Endothelial cell of umbilical vein (primary cell): ENCODE measurements around the gene VBP1. TPM values are rescaled to one million over a fixed set of nuclear protein-coding genes. Genes with fewer than 3 reads are reported as not detected.

Experiments used
- BruUV-seq: library from RNA; stranded (reverse); fragments of 400-500 nt; replicated peaks from 2 replicates; lab custom pipeline; 2021; lab: Mats Ljungman, UMichigan
- CTCF ChIA-PET: fragments of 300-600, 350-600 bp; sonication (Branson Sonifier 250); formaldehyde crosslinking; loops from one replicate; lab custom pipeline; 2021; ENCODE audit warnings: antibody characterized with exemption, inconsistent platforms; lab: Charles Lee
- POLR2A ChIA-PET: fragments of 300-600, 350-600 bp; sonication (Branson Sonifier 250); formaldehyde crosslinking; loops from one replicate; lab custom pipeline; 2021; ENCODE audit warnings: antibody characterized with exemption, inconsistent platforms; lab: Charles Lee
- DNase-seq: peaks from one replicate; pipeline ENCODE4 v3.0.0-alpha.2; 2011; ENCODE audit warnings: low read depth, low spot score
- FAIRE-seq: peaks from 2 replicates; lab custom pipeline; 2011; peaks lifted over from hg19 to GRCh38; lab: Jason Lieb, UNC
- H2AFZ ChIP-seq: 2 replicates; pipeline ENCODE4 v1.6.0; 2012; ENCODE audit warnings: low read depth, low read length, control low read depth, inconsistent platforms
- H3K27ac ChIP-seq: 2 replicates; pipeline ENCODE4 v1.5.1; 2011; ENCODE audit warnings: low read depth, mild to moderate bottlenecking, control low read depth, low read length, moderate library complexity; ENCODE audit not compliant: insufficient read depth
- H3K27me3 ChIP-seq, 2 experiments: 2 replicates each; pipeline versions ENCODE4 v1.6.0 to v1.6.1; 2011; ENCODE audit warnings: low read length in 2 of 2, mixed read lengths in 1 of 2; ENCODE audit not compliant: control insufficient read depth in 2 of 2, insufficient read depth in 2 of 2
- H3K36me3 ChIP-seq, 2 experiments: 2 replicates in 1 of 2; 3 replicates in 1 of 2; pipeline ENCODE4 v1.5.1; 2011; ENCODE audit warnings: low read length in 2 of 2, mild to moderate bottlenecking in 1 of 2, moderate library complexity in 1 of 2; ENCODE audit not compliant: control insufficient read depth in 2 of 2, insufficient read depth in 2 of 2; ENCODE audit errors: extremely low read depth in 1 of 2
- H3K4me1 ChIP-seq: 3 replicates; pipeline ENCODE4 v1.5.1; 2011; ENCODE audit warnings: mild to moderate bottlenecking, low read length; ENCODE audit not compliant: control insufficient read depth, insufficient read depth; ENCODE audit errors: extremely low read depth
- H3K4me2 ChIP-seq: 2 replicates; pipeline ENCODE4 v1.6.1; 2011; ENCODE audit warnings: low read length, control low read depth, mixed read lengths; ENCODE audit not compliant: insufficient read depth
- H3K4me3 ChIP-seq, 3 experiments: fragments of 200-600 bp in 1 of 3; sonication (generic), shearing (Covaris generic) in 1 of 3; replicated peaks in 1 of 3; 2 replicates each; pipeline ENCODE4 v1.5.1; 2011 to 2016; ENCODE audit warnings: control low read depth in 3 of 3, low read length in 3 of 3, mild to moderate bottlenecking in 2 of 3, inconsistent platforms in 1 of 3, low read depth in 1 of 3, moderate library complexity in 1 of 3; ENCODE audit not compliant: insufficient read depth in 1 of 3
- H3K79me2 ChIP-seq: 2 replicates; pipeline ENCODE4 v1.6.0; 2012; ENCODE audit warnings: low read length, inconsistent platforms; ENCODE audit not compliant: control insufficient read depth, insufficient read depth
- H3K9ac ChIP-seq: replicated peaks from 2 replicates; pipeline ENCODE3; 2011; ENCODE audit warnings: low read length, control low read depth; ENCODE audit not compliant: insufficient read depth; ENCODE audit errors: extremely low read depth
- H3K9me1 ChIP-seq: replicated peaks from 3 replicates; pipeline ENCODE4 v1.6.0; 2011; ENCODE audit warnings: mild to moderate bottlenecking, low read length; ENCODE audit not compliant: control insufficient read depth, insufficient read depth; ENCODE audit errors: extremely low read depth
- H3K9me3 ChIP-seq: replicated peaks from 2 replicates; pipeline ENCODE4 v1.5.1; 2012; ENCODE audit warnings: low read length, inconsistent platforms; ENCODE audit not compliant: control insufficient read depth, insufficient read depth
- H4K20me1 ChIP-seq: replicated peaks from 2 replicates; pipeline ENCODE3; 2011; ENCODE audit warnings: mild to moderate bottlenecking, low read length; ENCODE audit not compliant: control insufficient read depth, insufficient read depth; ENCODE audit errors: extremely low read depth
- CTCF ChIP-seq, 2 donors: IDR thresholded peaks; 1 replicate in 1 of 2; 2 replicates in 1 of 2; pipeline ENCODE4 v1.5.1; 2011; ENCODE audit warnings: low read length in 2 of 2, mild to moderate bottlenecking in 2 of 2, moderate library complexity in 2 of 2, control low read depth in 1 of 2, inconsistent platforms in 1 of 2, low read depth in 1 of 2; ENCODE audit not compliant: insufficient read depth in 1 of 2; ENCODE audit errors: extremely low read depth in 1 of 2
- EZH2 ChIP-seq: IDR thresholded peaks from 2 replicates; pipeline ENCODE4 v1.6.1; 2012; ENCODE audit warnings: borderline replicate concordance, low read depth, mild to moderate bottlenecking, moderate library complexity, low read length, inconsistent platforms; ENCODE audit not compliant: severe bottlenecking
- FOS ChIP-seq: IDR thresholded peaks from 2 replicates; pipeline ENCODE4 v1.6.1; 2011; ENCODE audit warnings: mild to moderate bottlenecking, low read length, moderate library complexity, borderline replicate concordance; ENCODE audit not compliant: insufficient read depth
- GATA2 ChIP-seq: IDR thresholded peaks from 2 replicates; pipeline ENCODE4 v1.7.0; 2011; ENCODE audit warnings: low read depth, mild to moderate bottlenecking, moderate library complexity, mixed read lengths, low read length; ENCODE audit not compliant: insufficient read length, insufficient read depth
- JUN ChIP-seq: IDR thresholded peaks from 2 replicates; pipeline ENCODE4 v1.6.1; 2011; ENCODE audit warnings: borderline replicate concordance, low read depth; ENCODE audit not compliant: insufficient read length, insufficient read depth
- MYC ChIP-seq: IDR thresholded peaks from one replicate; pipeline ENCODE4 v1.6.1; 2011; ENCODE audit warnings: mild to moderate bottlenecking, low read depth, low read length
- POLR2A ChIP-seq: IDR thresholded peaks from 2 replicates; pipeline ENCODE4 v1.6.1; 2012; ENCODE audit warnings: low read depth, mild to moderate bottlenecking, control low read depth, low read length
- POLR2AphosphoS5 ChIP-seq: IDR thresholded peaks from 2 replicates; pipeline ENCODE4 v1.6.1; 2012; ENCODE audit warnings: low read depth, mild to moderate bottlenecking, control low read depth, low read length, moderate library complexity; ENCODE audit not compliant: insufficient read depth
- dilution Hi-C: fragments of 300-500 bp; cut with MboI; formaldehyde crosslinking; loops from one replicate; pipeline ENCODE4 v1.15.0; 2019; ENCODE audit warnings: low sequenced_read_pairs; ENCODE audit not compliant: extremely low pct_ligation_motif_present
- intact Hi-C: fragments of 100-400 bp; cut with micrococcal nuclease; formaldehyde crosslinking; loops from one replicate; pipeline ENCODE4 v1.10.0; 2022
- polyA plus RNA-seq, 4 experiments: library from polyadenylated mRNA; depleted of rRNA in 3 of 4; stranded (reverse) in 3 of 4; unstranded in 1 of 4; fragments of >200 nt; gene quantifications; 2 replicates each; pipeline versions ENCODE4 v1.2.1 to v1.2.3, GENCODE V29; 2011 to 2012; ENCODE audit warnings: missing spikeins in 1 of 4
- total RNA-seq: library from RNA; stranded (reverse); gene quantifications from 2 replicates; pipeline ENCODE4 v1.2.3, GENCODE V29; 2021
- TF ChIP-seq, protein P1 (sequence below): IDR thresholded peaks from 2 replicates; pipeline ENCODE4 v1.6.1; 2011; ENCODE audit not compliant: insufficient read depth, insufficient read length

VBP1 gene
- total and polyA plus RNA-seq, 2 donors (not counting 3 experiments of a cell fraction or from before 2014, with no cell fraction given) = 17.3 to 51.5 TPM

GRCh38 chrX:155213731-155214130, 2.5 kb upstream of the VBP1 start:
- Histone ChIP-seq H3K27ac (no peak overlapping the region), H3K9me3 (no peaks in the 10 kb centered on the region), H3K27me3 (no peaks in the 10 kb centered on the region), H3K79me2 (peaks cover 20% of the 10 kb centered on the region), H3K4me3 (no peak overlapping the region), H3K4me2 (no peak overlapping the region), H3K36me3 (no peaks in the 10 kb centered on the region), H3K9me1 (no peaks in the 10 kb centered on the region), H3K9ac (no peak overlapping the region), H2AFZ (no peak overlapping the region), H3K4me1 (peaks cover 14% of the 10 kb centered on the region), H4K20me1 (no peaks in the 10 kb centered on the region)
- dilution Hi-C loops (no loop called here), intact Hi-C loops (loop anchor here (10.0 kb wide), 1 partner anchor 119 kb away; no protein-coding TSS in a partner anchor)
- ChIA-PET POLR2A (no interaction called here), CTCF (no interaction called here)
- DNase-seq (no peak), FAIRE-seq (no peak)
- BruUV-seq = no TSS peak
- TF ChIP-seq EZH2 = no peak
- no peak for TF ChIP-seq FOS
- TF ChIP-seq, protein P1, sequence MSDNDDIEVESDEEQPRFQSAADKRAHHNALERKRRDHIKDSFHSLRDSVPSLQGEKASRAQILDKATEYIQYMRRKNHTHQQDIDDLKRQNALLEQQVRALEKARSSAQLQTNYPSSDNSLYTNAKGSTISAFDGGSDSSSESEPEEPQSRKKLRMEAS = no peak
- TF ChIP-seq GATA2 = no peak
- no peak for TF ChIP-seq CTCF (IDR thresholded peaks at IDR 0.05; ENCODE audit: extremely low read depth in 1 of 2, insufficient read depth in 1 of 2, low read depth in 1 of 2, low read length in 2 of 2)
- no peak for TF ChIP-seq MYC
- no peak for TF ChIP-seq JUN
- TF ChIP-seq POLR2A = no peak
- no peak for TF ChIP-seq POLR2AphosphoS5
